ENCODE data around the gene KCNH1.
"Not testable (repeated sequence)": the region's sequence is repeated elsewhere in the genome, so short reads cannot be mapped to it uniquely, and the experiment has no call there.

KCNH1 gene

DNA sequence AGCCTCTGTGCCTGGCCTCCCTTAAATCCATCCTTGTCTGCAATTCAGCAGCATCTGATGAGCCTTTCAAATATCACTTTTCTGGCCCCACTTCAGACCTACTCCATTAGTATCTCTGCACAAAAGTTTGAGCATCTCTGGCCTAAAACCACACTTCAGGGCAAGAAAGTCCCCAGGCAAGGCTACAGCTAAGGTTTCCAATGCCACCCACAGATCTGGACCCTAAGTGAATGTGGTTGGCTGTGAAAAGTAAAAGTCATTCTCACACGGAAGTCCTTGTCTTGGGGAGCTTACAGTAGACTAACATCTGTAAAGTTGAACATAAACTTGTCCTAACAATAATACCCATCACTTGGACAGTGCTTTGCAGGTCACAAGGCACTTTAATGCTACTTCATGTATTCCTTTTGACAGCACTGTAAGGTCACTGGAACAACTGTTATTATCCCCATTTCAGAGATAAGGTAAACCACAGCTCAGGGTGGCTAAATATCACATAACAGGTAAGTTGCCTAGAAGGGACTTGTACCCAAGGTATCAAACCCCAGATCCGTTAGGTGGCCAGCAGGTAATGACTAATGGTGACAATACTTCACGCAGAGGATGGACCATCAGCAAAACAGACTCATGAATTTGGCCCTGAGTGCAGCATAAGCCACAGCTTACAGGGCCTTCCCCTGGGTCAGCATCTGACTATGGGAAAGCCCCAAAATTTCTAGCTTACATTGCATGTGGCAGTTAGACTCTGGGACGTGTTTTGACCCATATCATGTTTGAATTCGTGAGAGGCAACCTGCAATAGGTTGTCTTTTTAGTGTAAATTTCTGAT, 449.3 kb downstream of the KCNH1 start:
- DNase-seq (ENCODE audit: low read depth): no peak

- no peak for DNase-seq (ENCODE audit: low read depth)
These were observed 450.4 kb downstream of the KCNH1 start for GRCh38 chr1:210683403-210684047.

- no peak for DNase-seq (ENCODE audit: low read depth)
These were observed 452.8 kb downstream of the KCNH1 start for GRCh38 chr1:210681158-210681557.

DNA sequence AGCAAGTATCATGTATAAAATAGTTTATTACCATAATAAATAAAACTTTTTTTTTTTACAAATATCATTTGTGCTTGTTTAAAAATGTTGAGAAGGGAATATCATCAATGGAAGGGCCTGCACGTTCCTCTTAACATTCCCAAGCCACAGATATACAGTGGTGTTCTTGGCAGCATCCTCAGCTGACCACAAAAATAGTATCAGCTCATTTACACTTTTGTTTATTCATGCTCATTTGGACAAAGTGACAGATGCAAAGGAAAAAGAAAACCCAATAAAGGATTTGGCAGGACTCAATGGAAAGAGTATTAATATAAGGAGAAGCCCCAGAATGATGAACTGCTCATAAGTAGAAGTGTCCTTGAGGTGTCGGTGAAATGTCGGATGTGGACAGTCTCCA, 455.6 kb downstream of the KCNH1 start:
- no peak for DNase-seq (ENCODE audit: low read depth)

- DNase-seq (ENCODE audit: low read depth): no peak
These were observed 456.4 kb downstream of the KCNH1 start for GRCh38 chr1:210677533-210677932.

DNA sequence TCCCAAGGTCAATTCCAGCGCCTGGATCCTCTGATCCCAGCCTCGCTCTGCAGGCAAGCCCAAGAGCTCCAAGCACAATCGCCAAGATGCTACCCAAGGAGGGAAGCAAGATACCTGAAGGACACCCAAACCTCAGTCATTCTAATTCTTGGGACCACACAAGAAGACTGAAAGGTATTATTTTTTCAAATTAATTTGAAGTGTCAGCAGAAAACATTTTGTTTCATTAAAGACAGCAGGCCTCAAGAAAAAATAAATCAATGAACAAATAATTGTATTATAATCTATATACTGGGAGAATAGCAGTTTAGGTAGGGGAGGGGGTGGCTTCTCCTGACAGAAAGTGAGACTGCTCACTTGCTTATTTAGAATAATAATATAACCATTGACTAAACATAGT, 457.4 kb downstream of the KCNH1 start:
- no peak for DNase-seq (ENCODE audit: low read depth)

GRCh38 chr1:210674151-210674550, 459.8 kb downstream of the KCNH1 start:
- DNase-seq (ENCODE audit: low read depth): no peak

DNA sequence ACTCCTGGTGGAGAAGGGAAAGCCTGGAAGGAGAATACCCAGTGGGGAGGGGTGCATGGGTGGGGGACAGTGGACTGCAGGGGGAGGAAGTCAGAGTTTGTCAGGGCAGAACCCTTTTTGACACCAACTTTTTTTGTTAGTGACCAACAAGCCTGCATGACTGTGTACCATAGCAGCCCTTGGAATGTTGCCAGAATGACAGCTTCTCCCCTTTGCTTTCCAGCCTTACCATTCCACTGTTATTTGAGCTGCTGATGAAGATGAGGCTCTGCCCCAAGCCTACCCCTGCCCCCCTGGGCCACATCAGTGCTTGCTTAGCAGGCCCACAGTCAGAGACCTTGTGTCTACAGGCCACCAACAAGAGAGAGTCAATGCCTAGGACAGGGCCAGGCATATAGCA, 464.0 kb downstream of the KCNH1 start:
- no peak for DNase-seq (ENCODE audit: low read depth)

DNA sequence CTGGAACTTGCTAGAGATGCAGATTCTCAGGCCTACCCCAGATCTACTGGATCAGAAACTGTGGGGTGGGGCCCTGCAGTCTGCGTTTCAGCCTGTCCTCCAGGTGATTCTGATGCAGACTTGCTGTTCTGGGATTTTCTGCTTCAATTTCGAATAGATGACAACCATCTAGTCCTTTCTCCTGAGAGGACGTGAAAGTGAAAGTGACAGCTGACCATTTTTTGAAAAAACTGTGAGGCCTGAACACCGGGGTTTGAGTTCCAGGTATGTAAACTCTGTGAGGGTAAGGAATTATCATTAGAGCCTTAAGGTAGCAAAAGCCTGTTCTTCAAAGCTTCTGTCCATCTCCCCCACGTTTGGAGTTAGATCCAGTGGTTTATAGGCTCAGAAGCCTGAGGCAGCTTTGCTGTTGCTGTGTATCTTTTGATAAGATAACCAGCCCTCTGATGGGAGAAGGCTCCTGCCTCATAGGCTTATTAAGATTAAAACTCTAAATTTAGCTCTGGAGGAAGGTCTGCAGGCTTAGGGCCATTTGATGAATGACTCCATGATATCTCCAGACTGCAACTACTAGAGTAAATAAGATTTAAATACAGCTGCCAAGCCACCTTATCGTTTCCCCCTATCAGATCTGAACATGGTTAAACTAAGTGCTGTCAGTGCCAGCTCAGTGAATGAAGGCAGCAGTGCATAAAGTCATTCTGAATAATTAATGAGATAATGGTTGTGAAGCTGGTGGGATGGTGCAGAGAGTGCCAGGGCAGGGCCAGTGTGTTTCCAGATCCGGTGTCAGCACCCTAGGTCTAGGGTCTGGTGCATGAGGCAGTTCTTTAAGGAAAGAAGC, 470.0 kb downstream of the KCNH1 start:
- DNase-seq (ENCODE audit: low read depth): no peak

GRCh38 chr1:210662291-210663050, 471.5 kb downstream of the KCNH1 start:
- no peak for DNase-seq (ENCODE audit: low read depth)

GRCh38 chr1:210661520-210661919, 472.4 kb downstream of the KCNH1 start:
- DNase-seq (ENCODE audit: low read depth): not testable (repeated sequence)

DNA sequence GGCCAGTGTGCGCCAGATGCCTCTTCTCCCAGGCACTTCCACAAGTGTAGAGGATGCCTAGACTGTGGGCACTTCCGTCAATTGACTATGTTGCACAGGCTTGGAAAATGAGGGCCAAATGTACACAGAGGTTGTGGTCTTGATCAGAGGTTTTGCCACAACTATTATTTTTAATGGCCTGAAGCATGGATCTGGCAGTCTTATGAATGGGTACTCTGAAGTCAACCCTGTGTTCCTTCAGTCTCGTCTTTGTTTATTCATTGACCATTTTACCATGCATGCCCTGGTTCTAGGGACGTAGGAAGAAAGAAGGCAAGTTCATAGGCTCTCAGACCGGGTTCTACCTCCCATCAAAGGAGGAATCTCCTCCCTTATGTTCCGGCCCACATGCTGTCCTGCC, 476.1 kb downstream of the KCNH1 start:
- DNase-seq (ENCODE audit: low read depth): no peak

GRCh38 chr1:210655511-210655910, 478.4 kb downstream of the KCNH1 start:
- no peak for DNase-seq (ENCODE audit: low read depth)

DNA sequence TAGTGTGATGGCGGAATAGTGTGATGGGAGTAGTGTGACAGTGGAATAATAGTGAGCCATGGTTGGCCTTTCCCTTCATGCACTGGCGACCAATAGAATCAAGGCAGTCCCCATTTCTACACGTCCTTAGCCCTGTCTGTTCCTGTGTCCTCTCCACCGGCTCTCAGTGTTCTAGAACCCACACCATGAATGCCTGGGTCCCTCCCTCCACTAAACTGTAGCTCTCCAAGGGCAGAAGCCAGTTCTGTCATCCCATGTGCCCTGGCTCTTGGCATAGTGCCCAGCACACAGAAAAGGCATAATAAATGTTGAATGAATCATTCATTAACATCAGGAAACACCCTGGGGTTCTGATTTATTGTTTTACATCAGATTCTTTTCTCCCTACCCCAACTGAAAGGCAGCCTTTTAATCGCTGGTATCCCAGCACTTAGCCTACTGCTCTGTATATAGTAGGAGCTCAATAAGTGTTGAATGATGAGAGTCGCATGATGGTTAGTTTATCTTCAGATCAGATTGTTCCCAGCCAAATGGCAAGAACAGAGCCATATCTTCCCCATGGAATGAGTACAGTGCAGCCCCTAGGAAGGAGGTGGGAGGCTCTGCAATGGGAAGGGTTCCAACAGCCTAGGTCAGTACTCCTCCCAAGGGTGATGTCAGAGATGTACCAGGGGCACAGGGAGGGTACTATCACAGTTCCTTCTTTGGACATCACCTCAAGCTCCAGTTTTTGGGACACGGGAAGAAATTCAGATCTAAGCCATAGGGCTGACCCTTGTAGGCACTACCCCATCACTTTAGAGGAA, 479.6 kb downstream of the KCNH1 start:
- DNase-seq (ENCODE audit: low read depth): no peak

- DNase-seq (ENCODE audit: low read depth): no peak
These were observed 480.2 kb downstream of the KCNH1 start for GRCh38 chr1:210653771-210654170.

DNA sequence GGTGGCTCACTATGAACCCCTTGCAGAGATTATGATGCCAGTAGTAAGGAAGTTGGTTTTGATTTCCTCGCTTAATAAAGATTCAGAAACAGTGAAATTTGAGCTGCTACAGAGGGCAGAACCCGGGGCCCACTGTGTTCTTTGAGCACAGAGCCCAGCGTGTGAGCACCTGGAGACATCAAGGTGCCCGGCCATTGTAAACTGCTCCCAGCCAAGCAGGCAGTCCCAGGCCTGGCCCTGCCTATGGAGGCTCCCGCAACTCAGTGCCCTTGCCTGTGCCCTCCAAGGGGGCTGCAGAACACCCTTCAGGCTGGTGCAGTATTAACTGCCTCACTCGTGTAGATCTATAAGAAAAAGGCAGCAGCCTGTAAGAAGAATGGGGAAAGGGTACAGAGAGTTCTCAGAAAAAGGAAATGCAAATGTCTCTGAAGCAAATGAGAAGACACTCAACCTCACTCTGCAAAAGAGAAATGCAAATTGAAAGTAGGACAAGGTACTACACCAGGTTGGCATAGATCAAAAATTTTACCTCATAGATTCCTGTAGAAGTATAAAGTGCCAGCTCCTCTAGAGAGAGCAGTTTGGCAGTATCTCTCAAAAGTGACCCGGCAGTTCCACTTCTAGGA, 481.5 kb downstream of the KCNH1 start:
- no peak for DNase-seq (ENCODE audit: low read depth)

DNA sequence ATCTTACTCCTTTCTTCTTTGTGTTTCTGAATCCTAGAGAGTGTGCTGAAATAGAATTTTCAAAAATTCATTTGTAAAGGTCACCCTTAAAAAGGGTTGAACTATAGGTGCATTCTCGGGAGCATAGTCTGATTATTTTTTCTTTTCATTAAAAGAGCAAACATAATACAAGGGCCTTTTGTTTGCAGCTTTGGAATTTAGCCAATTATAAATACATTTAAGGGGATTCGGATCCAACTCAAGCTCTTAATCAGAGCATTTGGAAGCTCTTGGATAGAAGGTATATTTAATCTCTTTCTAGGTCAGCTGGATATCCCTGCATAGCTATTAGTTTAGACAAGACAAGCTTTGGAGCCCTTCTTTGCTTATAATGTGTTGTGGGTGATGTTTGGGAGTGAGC, 483.5 kb downstream of the KCNH1 start:
- no peak for DNase-seq (ENCODE audit: low read depth)

GRCh38 chr1:210648588-210649269, 485.2 kb downstream of the KCNH1 start:
- DNase-seq (ENCODE audit: low read depth): no peak

DNA sequence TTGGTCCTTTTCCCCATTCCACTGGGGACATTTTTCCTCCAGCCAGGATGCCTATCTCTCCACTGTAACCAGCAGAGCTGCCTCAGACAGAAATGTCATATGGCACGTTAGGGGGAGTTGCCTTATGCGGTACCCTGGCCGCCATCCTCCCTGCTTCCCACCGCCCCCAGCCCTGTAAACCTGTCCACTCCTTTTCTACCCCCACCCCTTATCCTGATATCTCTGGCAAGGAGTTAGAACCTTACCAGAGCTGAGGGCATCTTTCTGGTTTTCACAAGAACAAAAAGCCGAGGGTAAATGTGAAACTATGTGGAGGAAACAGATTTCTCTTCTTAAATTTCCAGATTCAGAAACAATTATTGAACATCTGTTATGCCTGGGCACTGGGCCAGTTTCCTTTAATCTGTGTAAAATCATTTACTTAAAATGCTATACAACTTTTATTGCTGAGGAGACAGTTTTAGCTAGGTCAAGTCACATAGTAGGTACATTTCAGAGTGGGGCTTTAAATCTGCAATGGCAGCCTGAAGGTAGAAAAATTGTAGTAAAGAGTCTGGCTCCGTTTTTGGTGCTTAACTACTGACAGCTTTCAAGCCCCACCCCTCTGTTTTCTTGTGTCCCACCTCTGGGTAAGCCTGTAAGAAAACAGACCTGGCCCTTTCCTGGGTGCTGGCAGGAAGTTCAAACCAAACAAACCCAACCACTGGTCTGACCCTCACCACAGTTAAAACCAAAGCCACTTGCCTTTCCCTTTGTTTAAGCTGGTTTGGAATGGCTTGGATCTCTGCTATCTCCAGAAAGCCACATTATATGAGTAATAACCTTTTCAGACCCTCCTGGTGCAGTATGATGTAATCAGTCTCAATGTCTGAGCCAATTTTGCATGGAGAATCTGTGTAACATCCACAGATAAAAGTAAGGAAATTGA, 486.3 kb downstream of the KCNH1 start:
- DNase-seq (ENCODE audit: low read depth): no peak
